Right lobe of liver (tissue), 6 donors: ENCODE measurements around the gene USP2. TPM values are rescaled to one million over a fixed set of nuclear protein-coding genes. Genes with fewer than 3 reads are reported as not detected.

Source experiments
- ATAC-seq, 4 donors: fragments of 200-7000 bp; cut with Tn5 transposase; one replicate each; pipeline ENCODE4 v1.9.1; 2020; ENCODE audit warnings: mild to moderate bottlenecking in 4 of 4, moderate library complexity in 4 of 4
- DNase-seq, 3 donors: peaks; one replicate each; pipeline ENCODE4 v3.0.0-alpha.2; 2020
- H3K27ac ChIP-seq, 3 donors: fragments of 200-600 bp; one replicate each; pipeline ENCODE4 v1.8.0; 2022
- H3K27me3 ChIP-seq, 2 donors: fragments of 200-600 bp; one replicate each; pipeline ENCODE4 v1.8.0; 2022
- H3K36me3 ChIP-seq, 4 donors: fragments of 200-600 bp; sonication (generic) in 1 of 4; one replicate each; pipeline versions ENCODE4 v1.5.1 to v1.8.0; 2017 to 2022; ENCODE audit warnings: control low read depth in 1 of 4
- H3K4me1 ChIP-seq, 4 donors: fragments of 200-600 bp; sonication (generic) in 1 of 4; one replicate each; pipeline versions ENCODE4 v1.5.1 to v1.8.0; 2017 to 2022; ENCODE audit warnings: control low read depth in 1 of 4
- H3K4me3 ChIP-seq, 3 donors: fragments of 200-600 bp; one replicate each; pipeline ENCODE4 v1.8.0; 2022
- H3K9me3 ChIP-seq, 4 donors: fragments of 200-600 bp; sonication (generic) in 1 of 4; one replicate each; pipeline versions ENCODE4 v1.5.1 to v1.8.0; 2017 to 2022; ENCODE audit warnings: control low read depth in 1 of 4
- POLR2A ChIP-seq: fragments of 450-650 bp; IDR thresholded peaks from one replicate; pipeline ENCODE4 v1.6.1; 2017; ENCODE audit warnings: antibody characterized with exemption, mild to moderate bottlenecking
- WGBS: methylation state at CpG from one replicate; pipeline ENCODE4 v1.1.6; 2018; ENCODE audit warnings: low coverage, low lambda C conversion rate; ENCODE audit not compliant: insufficient coverage; ENCODE audit errors: missing lambda C conversion rate; 5-methylcytosine and 5-hydroxymethylcytosine counted together
- intact Hi-C, 2 donors: fragments of 100-400 bp; cut with DNase I; formaldehyde crosslinking; loops; one replicate each; pipeline versions ENCODE4 v1.11.2 to v1.14.1; 2022
- total RNA-seq, 6 experiments: library from RNA; depleted of rRNA in 2 of 6; stranded (reverse); fragments of >200 nt in 2 of 6; fragmentation: NEBNext Ultra II Directional in 3 of 6; extraction: Animal tissue kit (Norgen Biotek cat#: 25700) in 3 of 6; gene quantifications; one replicate each; pipeline versions ENCODE4 v1.1.0 to v1.2.4, GENCODE V29; 2016 to 2023
- TF ChIP-seq, protein P1 (sequence below), 4 donors: fragments of 200-600 bp in 3 of 4; fragments of 450-650 bp in 1 of 4; IDR thresholded peaks; one replicate each; pipeline versions ENCODE4 v1.5.1 to v1.8.0; 2016 to 2022; ENCODE audit warnings: antibody characterized with exemption in 4 of 4, mild to moderate bottlenecking in 2 of 4
- donor health status: DM: no; HTN: yes; CAD: no.
- donor health status: DM: no; HTN: no; CAD: no.
- donor health status: DM: no; HTN: no; CAD: no.
- donor health status: DM: no; HTN: yes; CAD: no.
- donor health status: DM: no; HTN: yes; CAD: no.

The USP2 gene
- total RNA-seq, 6 experiments from 2014 or later = 1.3 to 25.9 (median 4.6) TPM

DNA sequence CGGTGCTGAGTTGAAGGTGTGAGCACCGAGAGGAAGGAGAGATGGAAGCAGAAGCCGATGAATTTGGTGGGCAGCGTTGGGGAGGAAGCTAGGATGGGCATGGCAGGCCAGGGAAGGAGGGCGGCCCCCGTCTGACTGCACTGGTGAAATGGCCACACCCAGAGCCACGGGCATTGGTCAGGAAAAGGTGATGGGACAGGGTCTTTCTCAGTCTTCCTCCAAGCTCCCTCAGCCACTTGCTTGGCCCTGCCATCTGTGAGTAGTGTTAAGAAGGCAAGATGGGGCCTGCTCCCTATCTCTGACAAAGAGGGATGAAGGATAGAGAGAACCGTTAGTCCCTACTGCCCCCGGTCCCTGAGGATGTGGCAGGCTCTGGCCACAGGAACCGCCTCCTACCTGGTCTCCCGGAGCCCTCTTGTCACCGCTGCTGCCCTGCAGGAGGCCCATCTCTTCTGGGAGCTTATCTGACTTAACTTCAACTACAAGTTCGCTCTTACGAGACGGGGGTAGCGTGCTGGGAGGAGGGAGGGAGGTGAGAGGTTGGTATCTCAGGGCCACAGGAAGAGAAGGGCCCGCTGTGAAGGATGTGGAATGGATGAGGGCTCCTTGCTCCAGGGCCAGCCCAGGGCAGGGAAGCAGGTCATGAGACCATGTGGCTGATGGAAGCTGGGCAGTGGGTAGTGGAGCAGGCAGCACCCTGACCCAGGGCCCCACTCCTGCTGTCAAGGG lies 71.4 kb downstream of the USP2 start:
- ATAC-seq = no peak
- DNase-seq = no peak
- Histone ChIP-seq H3K27ac (no peak overlapping the region), H3K27me3 (no peaks in the 10 kb centered on the region), H3K4me3 (no peak overlapping the region), H3K36me3 (no peaks in the 10 kb centered on the region), H3K9me3 (no peaks in the 10 kb centered on the region), H3K4me1 (no peaks in the 10 kb centered on the region)
- no peak for TF ChIP-seq POLR2A
- TF ChIP-seq, protein P1, sequence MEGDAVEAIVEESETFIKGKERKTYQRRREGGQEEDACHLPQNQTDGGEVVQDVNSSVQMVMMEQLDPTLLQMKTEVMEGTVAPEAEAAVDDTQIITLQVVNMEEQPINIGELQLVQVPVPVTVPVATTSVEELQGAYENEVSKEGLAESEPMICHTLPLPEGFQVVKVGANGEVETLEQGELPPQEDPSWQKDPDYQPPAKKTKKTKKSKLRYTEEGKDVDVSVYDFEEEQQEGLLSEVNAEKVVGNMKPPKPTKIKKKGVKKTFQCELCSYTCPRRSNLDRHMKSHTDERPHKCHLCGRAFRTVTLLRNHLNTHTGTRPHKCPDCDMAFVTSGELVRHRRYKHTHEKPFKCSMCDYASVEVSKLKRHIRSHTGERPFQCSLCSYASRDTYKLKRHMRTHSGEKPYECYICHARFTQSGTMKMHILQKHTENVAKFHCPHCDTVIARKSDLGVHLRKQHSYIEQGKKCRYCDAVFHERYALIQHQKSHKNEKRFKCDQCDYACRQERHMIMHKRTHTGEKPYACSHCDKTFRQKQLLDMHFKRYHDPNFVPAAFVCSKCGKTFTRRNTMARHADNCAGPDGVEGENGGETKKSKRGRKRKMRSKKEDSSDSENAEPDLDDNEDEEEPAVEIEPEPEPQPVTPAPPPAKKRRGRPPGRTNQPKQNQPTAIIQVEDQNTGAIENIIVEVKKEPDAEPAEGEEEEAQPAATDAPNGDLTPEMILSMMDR (IDR thresholded peaks at IDR 0.05) = no peak
- 86% methylated on average over 8 of the region's 17 CpGs for WGBS
- intact Hi-C loops = no loop called here

DNA sequence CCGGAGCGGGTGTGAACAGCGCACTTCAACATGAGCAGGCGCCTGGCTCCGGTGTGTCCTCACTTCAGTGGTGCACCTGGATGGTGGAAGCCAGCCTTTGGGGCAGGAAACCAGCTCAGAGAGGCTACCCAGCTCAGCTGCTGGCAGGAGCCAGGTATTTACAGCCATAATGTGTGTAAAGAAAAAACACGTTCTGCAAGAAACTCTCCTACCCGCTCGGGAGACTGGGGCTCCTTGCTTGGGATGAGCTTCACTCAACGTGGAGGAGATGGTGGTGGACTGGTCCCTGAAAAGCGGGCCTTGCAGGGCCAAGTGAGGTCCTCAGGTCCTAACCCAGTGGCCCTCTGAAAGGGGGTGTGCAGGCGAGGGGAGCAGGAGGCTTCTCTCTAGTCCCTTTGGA lies 72.1 kb downstream of the USP2 start:
- H3K36me3 ChIP-seq = no peaks in the 10 kb centered on the region
- H3K9me3 ChIP-seq = no peaks in the 10 kb centered on the region
- no peak overlapping the region for H3K4me3 ChIP-seq
- H3K27ac ChIP-seq = no peak overlapping the region
- ATAC-seq = no peak
- H3K27me3 ChIP-seq = no peaks in the 10 kb centered on the region
- 90% methylated on average over 3 of the region's 11 CpGs for WGBS
- TF ChIP-seq, protein P1 (IDR thresholded peaks at IDR 0.05) = no peak
- TF ChIP-seq POLR2A = no peak
- no peaks in the 10 kb centered on the region for H3K4me1 ChIP-seq
- no peak for DNase-seq
- intact Hi-C loops = no loop called here

DNA sequence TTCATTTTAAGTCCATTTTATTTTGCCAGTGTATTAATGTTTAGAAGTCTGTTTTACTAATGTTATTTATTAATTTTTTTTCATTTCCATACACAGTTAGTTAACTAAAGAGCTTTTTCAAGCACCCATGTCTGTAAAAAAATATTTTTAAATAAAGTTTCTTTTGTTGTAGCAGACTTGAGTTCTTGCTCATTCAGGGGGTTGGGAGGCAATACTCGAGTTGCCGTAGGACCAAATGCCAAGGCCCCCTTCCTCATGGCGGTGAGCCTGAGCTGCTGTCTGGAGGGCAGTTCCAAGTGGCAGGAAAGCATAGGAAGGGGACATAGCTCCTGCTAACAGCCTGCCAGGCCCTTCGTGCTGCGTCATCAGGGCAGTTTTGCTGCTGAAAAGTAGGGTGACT lies 73.5 kb downstream of the USP2 start:
- Histone ChIP-seq H3K27ac (no peak overlapping the region), H3K9me3 (no peaks in the 10 kb centered on the region), H3K36me3 (no peaks in the 10 kb centered on the region), H3K4me1 (no peaks in the 10 kb centered on the region), H3K27me3 (no peaks in the 10 kb centered on the region), H3K4me3 (no peak overlapping the region)
- ATAC-seq (no peak), DNase-seq (no peak)
- TF ChIP-seq POLR2A = no peak
- TF ChIP-seq, protein P1 (IDR thresholded peaks at IDR 0.05) = no peak
- intact Hi-C loops = no loop called here
- WGBS = 86% methylated on average over 5 of the region's 5 CpGs

DNA sequence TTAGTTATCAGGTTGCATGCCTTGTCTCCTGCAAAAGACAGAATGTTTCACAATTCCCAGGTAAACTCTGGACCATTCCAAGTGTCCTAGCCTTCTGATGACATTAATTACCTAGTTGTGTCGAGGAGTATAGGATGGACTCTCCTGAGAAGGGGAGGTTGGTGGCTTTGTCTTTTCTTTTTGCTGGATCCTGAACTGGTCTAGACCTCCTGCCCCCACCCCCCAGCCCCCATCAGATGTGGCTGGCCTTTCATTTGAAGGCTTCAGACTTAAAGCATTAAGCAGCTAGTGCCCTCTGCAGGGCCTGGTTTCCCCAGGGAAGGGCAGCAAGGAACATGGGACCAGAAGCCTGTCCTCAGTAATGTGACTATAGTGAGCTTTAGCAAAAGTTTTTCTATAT lies 74.3 kb downstream of the USP2 start:
- Histone ChIP-seq H3K36me3 (peaks cover 0 to under 1% (median 0%) of the 10 kb centered on the region in 4 donors), H3K27ac (no peak overlapping the region), H3K9me3 (no peaks in the 10 kb centered on the region), H3K4me3 (no peak overlapping the region), H3K4me1 (no peaks in the 10 kb centered on the region), H3K27me3 (no peaks in the 10 kb centered on the region)
- TF ChIP-seq POLR2A = no peak
- TF ChIP-seq, protein P1 (IDR thresholded peaks at IDR 0.05) = peak in 1 of 4 donors; percentile 4
- DNase-seq = no peak
- intact Hi-C loops = no loop called here
- peak in 2 of 4 donors; percentile 13 to 20 for ATAC-seq
- WGBS = 38% methylated on average over 1 of the region's 1 CpG
